ENCODE results near the gene DNAAF1. TPM values are rescaled to one million over a fixed set of nuclear protein-coding genes. Genes with fewer than 3 reads are reported as not detected.

The DNAAF1 gene
- total and polyA plus RNA-seq, 5 donors from 2014 or later, result 0.03 to 0.81 (median 0.30) TPM; not detected in 1

- peak; percentile 80 to 84 for ATAC-seq (ENCODE audit: low read depth in 2 of 2)
- peak in 2 of 3 donors; percentile 40 to 83 for DNase-seq
- no peaks in the 10 kb centered on the region for H3K36me3 Mint-ChIP-seq
Observed at GRCh38 chr16:84194470-84195200, 49.5 kb downstream of the DNAAF1 start.

GRCh38 chr16:84195201-84196093 lies 50.3 kb downstream of the DNAAF1 start:
- no peaks in the 10 kb centered on the region for H3K36me3 Mint-ChIP-seq
- Histone ChIP-seq H3K27me3 (ENCODE audit: control insufficient read depth, insufficient read depth, low read length) (no peaks in the 10 kb centered on the region), H3K27ac (ENCODE audit: insufficient read depth, low read length, poor library complexity, severe bottlenecking) (no peak overlapping the region), H3K9me3 (ENCODE audit: control insufficient read depth in 2 of 2, low read length in 2 of 2) (no peaks in the 10 kb centered on the region), H3K4me3 (ENCODE audit: low read depth, low read length) (no peak overlapping the region), H3K4me1 (ENCODE audit: control insufficient read depth, insufficient read depth, low read length, poor library complexity, severe bottlenecking) (peaks cover 11% of the 10 kb centered on the region), H3K36me3 (ENCODE audit: control insufficient read depth, insufficient read depth, low read length) (no peaks in the 10 kb centered on the region)
- no peaks in the 10 kb centered on the region for H3K27me3 Mint-ChIP-seq
- H3K27ac Mint-ChIP-seq, result no peak overlapping the region
- H3K4me3 Mint-ChIP-seq, result no peak overlapping the region
- H3K4me1 Mint-ChIP-seq, result peaks cover 5 to 21% (median 6%) of the 10 kb centered on the region in 4 donors
- no peaks in the 10 kb centered on the region for H3K9me3 Mint-ChIP-seq
- ATAC-seq (ENCODE audit: low read depth in 2 of 2) (no peak), DNase-seq (no peak)

More at GRCh38 chr16:84194470-84195200, 49.5 kb downstream of the DNAAF1 start:
- no peak overlapping the region for H3K27ac ChIP-seq (ENCODE audit: insufficient read depth, low read length, poor library complexity, severe bottlenecking)
- no peaks in the 10 kb centered on the region for H3K9me3 ChIP-seq (ENCODE audit: control insufficient read depth in 2 of 2, low read length in 2 of 2)
- H3K27me3 ChIP-seq (ENCODE audit: control insufficient read depth, insufficient read depth, low read length), result no peaks in the 10 kb centered on the region
- no peaks in the 10 kb centered on the region for H3K36me3 ChIP-seq (ENCODE audit: control insufficient read depth, insufficient read depth, low read length)
- no peaks in the 10 kb centered on the region for H3K9me3 Mint-ChIP-seq
- H3K27me3 Mint-ChIP-seq, result no peaks in the 10 kb centered on the region
- no peak overlapping the region for H3K4me3 ChIP-seq (ENCODE audit: low read depth, low read length)
- peak overlapping the region; percentile 57 to 93 (median 87) for H3K27ac Mint-ChIP-seq
- H3K4me1 ChIP-seq (ENCODE audit: control insufficient read depth, insufficient read depth, low read length, poor library complexity, severe bottlenecking), result peaks cover 11% of the 10 kb centered on the region
- peak overlapping the region in 3 of 4 donors; percentile 72 to 83 (median 79) for H3K4me3 Mint-ChIP-seq
- peaks cover 5 to 21% (median 6%) of the 10 kb centered on the region in 4 donors for H3K4me1 Mint-ChIP-seq

DNA sequence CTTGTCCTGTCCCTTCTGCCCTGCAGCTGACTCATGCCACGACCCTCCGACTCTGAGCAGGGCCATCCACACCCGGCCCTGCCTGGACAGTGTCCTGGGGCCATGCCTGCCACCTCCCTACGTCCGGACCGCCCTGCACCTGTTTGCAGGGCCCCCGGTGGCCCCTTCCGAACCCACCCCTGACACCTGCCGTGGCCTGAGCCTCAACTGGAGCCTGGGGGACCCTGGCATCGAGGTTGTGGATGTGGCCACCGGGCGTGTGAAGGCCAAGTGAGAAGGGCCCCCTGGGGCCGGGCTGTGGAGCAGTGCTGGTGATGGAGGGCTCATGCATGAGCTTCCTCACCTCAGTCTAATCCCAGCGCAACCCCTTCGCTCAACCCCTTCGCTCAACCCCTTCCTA lies 51.0 kb downstream of the DNAAF1 start:
- Mint-ChIP-seq H3K4me1 (peaks cover 5 to 21% (median 6%) of the 10 kb centered on the region in 4 donors), H3K9me3 (no peaks in the 10 kb centered on the region), H3K36me3 (no peaks in the 10 kb centered on the region), H3K27me3 (no peaks in the 10 kb centered on the region), H3K4me3 (no peak overlapping the region), H3K27ac (no peak overlapping the region)
- no peaks in the 10 kb centered on the region for H3K27me3 ChIP-seq (ENCODE audit: control insufficient read depth, insufficient read depth, low read length)
- H3K36me3 ChIP-seq (ENCODE audit: control insufficient read depth, insufficient read depth, low read length), result no peaks in the 10 kb centered on the region
- H3K4me1 ChIP-seq (ENCODE audit: control insufficient read depth, insufficient read depth, low read length, poor library complexity, severe bottlenecking), result peaks cover 11% of the 10 kb centered on the region
- DNase-seq (no peak), ATAC-seq (ENCODE audit: low read depth in 2 of 2) (no peak)
- H3K9me3 ChIP-seq (ENCODE audit: control insufficient read depth in 2 of 2, low read length in 2 of 2), result no peaks in the 10 kb centered on the region
- H3K27ac ChIP-seq (ENCODE audit: insufficient read depth, low read length, poor library complexity, severe bottlenecking), result no peak overlapping the region
- H3K4me3 ChIP-seq (ENCODE audit: low read depth, low read length), result no peak overlapping the region

DNA sequence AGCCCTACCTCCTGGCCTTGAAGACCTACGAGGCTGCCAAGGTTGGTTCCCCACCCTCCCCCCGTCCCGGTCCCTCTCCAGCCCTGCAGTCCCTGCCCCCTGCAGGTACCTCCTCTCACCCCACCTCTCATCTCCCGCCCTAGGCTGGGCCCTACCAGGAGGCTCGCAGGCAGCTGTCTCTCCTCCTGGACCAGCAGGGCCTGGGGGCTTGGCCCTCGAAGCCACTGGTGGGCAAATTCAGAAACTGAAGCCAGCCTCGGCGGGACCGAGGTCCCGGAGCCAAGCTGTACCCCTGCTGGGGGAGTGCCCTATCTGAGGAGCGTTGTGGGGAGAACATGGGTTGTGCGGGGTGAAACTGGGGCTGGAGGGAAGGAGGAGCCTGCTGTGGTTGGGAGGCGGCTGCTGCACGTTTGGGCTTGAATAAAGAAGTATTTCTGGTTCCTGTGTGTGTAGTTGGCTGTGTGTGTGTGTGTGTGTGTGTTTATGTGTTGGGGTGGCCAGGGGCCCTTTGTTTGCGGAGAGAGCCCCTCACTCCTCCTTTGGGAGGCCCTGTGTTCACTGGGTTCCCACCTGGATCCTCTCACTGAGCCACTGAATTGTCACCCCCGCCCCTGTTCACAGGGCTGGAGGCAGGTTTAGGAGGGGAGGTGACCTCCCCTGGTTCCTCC lies 51.8 kb downstream of the DNAAF1 start:
- no peak overlapping the region for H3K27ac ChIP-seq (ENCODE audit: insufficient read depth, low read length, poor library complexity, severe bottlenecking)
- no peaks in the 10 kb centered on the region for H3K36me3 ChIP-seq (ENCODE audit: control insufficient read depth, insufficient read depth, low read length)
- Mint-ChIP-seq H3K9me3 (no peaks in the 10 kb centered on the region), H3K4me1 (peaks cover 5 to 21% (median 6%) of the 10 kb centered on the region in 4 donors), H3K4me3 (no peak overlapping the region), H3K36me3 (no peaks in the 10 kb centered on the region), H3K27me3 (no peaks in the 10 kb centered on the region), H3K27ac (no peak overlapping the region)
- no peaks in the 10 kb centered on the region for H3K9me3 ChIP-seq (ENCODE audit: control insufficient read depth in 2 of 2, low read length in 2 of 2)
- DNase-seq (no peak), ATAC-seq (ENCODE audit: low read depth in 2 of 2) (no peak)
- no peak overlapping the region for H3K4me3 ChIP-seq (ENCODE audit: low read depth, low read length)
- no peaks in the 10 kb centered on the region for H3K27me3 ChIP-seq (ENCODE audit: control insufficient read depth, insufficient read depth, low read length)
- peaks cover 11% of the 10 kb centered on the region for H3K4me1 ChIP-seq (ENCODE audit: control insufficient read depth, insufficient read depth, low read length, poor library complexity, severe bottlenecking)

DNA sequence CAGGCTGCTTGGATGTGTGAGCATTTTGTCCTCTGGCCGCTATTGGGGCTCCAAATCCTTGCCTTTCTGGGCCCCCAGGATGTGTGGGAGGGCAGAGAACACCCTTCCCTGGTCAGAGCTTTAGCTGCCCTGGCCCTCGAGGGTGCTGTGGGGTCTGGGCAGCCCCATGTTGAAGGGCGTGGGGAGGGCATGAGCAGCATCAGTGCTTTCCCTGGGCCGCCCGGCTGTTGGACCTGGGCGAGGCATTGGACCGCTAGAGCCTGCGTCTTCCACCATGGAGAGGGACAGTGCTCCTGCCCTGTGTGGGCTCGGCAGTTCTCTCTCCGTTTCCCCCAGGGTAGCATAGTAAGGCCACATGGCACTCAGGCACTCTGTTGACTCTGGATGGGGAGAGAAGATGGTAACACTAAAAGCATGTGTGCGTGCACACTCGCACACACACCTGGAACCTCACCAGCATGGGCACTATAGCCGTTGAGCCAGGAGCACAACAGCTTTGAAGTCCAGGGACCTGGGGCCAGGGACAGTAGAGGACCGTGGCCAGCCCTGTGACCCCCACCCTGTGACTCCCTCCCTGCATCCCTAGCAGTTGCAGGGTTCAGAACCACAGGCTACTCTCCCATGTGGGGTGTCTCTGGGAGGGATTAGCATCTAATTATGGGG lies 52.5 kb downstream of the DNAAF1 start:
- Histone ChIP-seq H3K4me3 (ENCODE audit: low read depth, low read length) (no peak overlapping the region), H3K4me1 (ENCODE audit: control insufficient read depth, insufficient read depth, low read length, poor library complexity, severe bottlenecking) (peaks cover 11% of the 10 kb centered on the region), H3K27me3 (ENCODE audit: control insufficient read depth, insufficient read depth, low read length) (no peaks in the 10 kb centered on the region), H3K9me3 (ENCODE audit: control insufficient read depth in 2 of 2, low read length in 2 of 2) (no peaks in the 10 kb centered on the region), H3K27ac (ENCODE audit: insufficient read depth, low read length, poor library complexity, severe bottlenecking) (no peak overlapping the region), H3K36me3 (ENCODE audit: control insufficient read depth, insufficient read depth, low read length) (no peaks in the 10 kb centered on the region)
- Mint-ChIP-seq H3K9me3 (no peaks in the 10 kb centered on the region), H3K27ac (no peak overlapping the region), H3K36me3 (no peaks in the 10 kb centered on the region), H3K27me3 (no peaks in the 10 kb centered on the region), H3K4me1 (peaks cover 5 to 21% (median 6%) of the 10 kb centered on the region in 4 donors), H3K4me3 (peak overlapping the region in 1 of 4 donors; percentile 29)
- ATAC-seq (ENCODE audit: low read depth in 2 of 2) (no peak), DNase-seq (no peak)

GRCh38 chr16:84198401-84198800 lies 53.3 kb downstream of the DNAAF1 start:
- Mint-ChIP-seq H3K27me3 (no peaks in the 10 kb centered on the region), H3K27ac (no peak overlapping the region)

DNA sequence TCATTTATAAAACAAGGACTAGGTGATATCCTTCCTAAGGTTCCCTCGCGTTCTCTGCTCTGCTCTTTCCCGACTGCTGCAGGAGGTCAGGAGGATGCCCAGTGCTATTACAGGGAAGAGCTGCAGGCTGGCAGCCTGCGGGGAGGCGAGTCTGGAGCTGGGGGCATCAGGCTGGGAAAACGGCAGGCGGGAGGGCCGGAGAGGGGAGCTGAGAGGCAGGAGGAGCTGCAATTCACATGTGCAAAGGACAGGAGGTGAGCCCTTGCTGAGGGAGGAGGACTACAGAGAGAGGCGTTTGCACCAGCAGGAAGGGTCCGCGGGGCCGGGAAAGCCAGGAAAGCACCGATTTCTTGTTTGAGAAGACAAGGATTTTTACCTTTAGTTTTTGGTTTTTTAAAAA lies 54.0 kb downstream of the DNAAF1 start:
- no peak for ATAC-seq (ENCODE audit: low read depth in 2 of 2)

More at GRCh38 chr16:84198401-84198800, 53.3 kb downstream of the DNAAF1 start:
- Histone ChIP-seq H3K27me3 (ENCODE audit: control insufficient read depth, insufficient read depth, low read length) (no peaks in the 10 kb centered on the region), H3K4me3 (ENCODE audit: low read depth, low read length) (no peak overlapping the region), H3K36me3 (ENCODE audit: control insufficient read depth, insufficient read depth, low read length) (no peaks in the 10 kb centered on the region), H3K9me3 (ENCODE audit: control insufficient read depth in 2 of 2, low read length in 2 of 2) (no peaks in the 10 kb centered on the region), H3K4me1 (ENCODE audit: control insufficient read depth, insufficient read depth, low read length, poor library complexity, severe bottlenecking) (peaks cover 11% of the 10 kb centered on the region), H3K27ac (ENCODE audit: insufficient read depth, low read length, poor library complexity, severe bottlenecking) (no peak overlapping the region)
- Mint-ChIP-seq H3K4me3 (no peak overlapping the region), H3K36me3 (no peaks in the 10 kb centered on the region), H3K9me3 (no peaks in the 10 kb centered on the region), H3K4me1 (peaks cover 0 to 14% (median 6%) of the 10 kb centered on the region in 4 donors)
- DNase-seq, result no peak
- no peak for ATAC-seq (ENCODE audit: low read depth in 2 of 2)

More for the DNA sequence above, 54.0 kb downstream of the DNAAF1 start:
- peaks cover 0 to 7% (median 3%) of the 10 kb centered on the region in 4 donors for H3K4me1 Mint-ChIP-seq
- Histone ChIP-seq H3K9me3 (ENCODE audit: control insufficient read depth in 2 of 2, low read length in 2 of 2) (no peaks in the 10 kb centered on the region), H3K36me3 (ENCODE audit: control insufficient read depth, insufficient read depth, low read length) (no peaks in the 10 kb centered on the region), H3K4me3 (ENCODE audit: low read depth, low read length) (no peak overlapping the region), H3K27me3 (ENCODE audit: control insufficient read depth, insufficient read depth, low read length) (no peaks in the 10 kb centered on the region), H3K27ac (ENCODE audit: insufficient read depth, low read length, poor library complexity, severe bottlenecking) (no peak overlapping the region), H3K4me1 (ENCODE audit: control insufficient read depth, insufficient read depth, low read length, poor library complexity, severe bottlenecking) (peaks cover 4% of the 10 kb centered on the region)
- H3K9me3 Mint-ChIP-seq, result no peaks in the 10 kb centered on the region
- no peak overlapping the region for H3K4me3 Mint-ChIP-seq
- no peaks in the 10 kb centered on the region for H3K36me3 Mint-ChIP-seq
- no peaks in the 10 kb centered on the region for H3K27me3 Mint-ChIP-seq
- H3K27ac Mint-ChIP-seq, result no peak overlapping the region
- DNase-seq, result no peak
